HG03354 (cell line): Measurements from ENCODE around the gene RANGAP1.
A peak's percentile ranks its signal among the peaks of the same experiment; 100 is the strongest.
"Not testable (repeated sequence)": the region's sequence is repeated elsewhere in the genome, so short reads cannot be mapped to it uniquely, and the experiment has no call there.

ENCODE experiments used
- ATAC-seq: cut with Tn5 transposase; IDR thresholded peaks from one replicate; pipeline ENCODE4 v1.9.1; 2021; ENCODE audit warnings: mild to moderate bottlenecking; ENCODE audit not compliant: unreplicated experiment, poor library complexity, severe bottlenecking

Gene RANGAP1

DNA sequence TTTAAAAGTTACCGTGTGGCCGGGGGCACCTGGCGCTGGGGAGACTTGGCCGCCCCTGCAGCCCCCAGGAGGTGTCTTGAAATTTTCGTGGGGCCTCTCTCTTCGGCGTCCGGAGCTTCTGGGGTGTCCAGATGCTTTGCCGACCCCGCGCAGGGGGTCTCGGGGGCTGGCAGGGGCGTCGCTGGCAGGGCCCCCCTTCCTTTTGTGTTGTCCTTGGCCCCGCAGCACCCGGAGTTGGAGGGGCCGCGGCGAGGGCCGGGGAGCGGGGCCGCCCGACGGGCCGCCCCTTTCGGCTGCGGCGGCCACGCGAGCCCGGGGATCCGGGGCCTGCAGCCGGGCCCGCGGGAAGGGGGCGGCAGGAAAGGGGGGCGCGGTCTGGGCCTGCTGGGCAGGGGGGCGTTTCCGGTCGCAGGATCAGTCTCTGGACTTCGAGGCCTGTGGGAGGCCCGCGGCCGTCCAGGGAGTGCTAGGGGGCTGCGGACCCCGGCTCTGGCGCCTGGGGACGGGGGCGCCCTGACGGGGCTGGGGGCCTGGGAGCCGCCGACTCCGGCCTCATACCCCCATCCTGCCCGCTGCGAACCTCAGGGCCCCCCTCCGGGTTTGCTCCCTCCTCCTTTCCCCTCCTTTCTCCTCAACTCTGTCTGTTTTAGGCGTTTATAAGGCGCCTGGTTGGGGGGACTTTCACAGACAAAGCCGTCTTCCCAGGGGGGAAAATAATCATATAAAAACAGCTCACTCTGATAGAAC, 16.2 kb upstream of the RANGAP1 start:
- ATAC-seq = no peak

- ATAC-seq = peak; percentile 91
Observed at GRCh38 chr22:41301085-41302020, 15.4 kb upstream of the RANGAP1 start, which contains the start of gene ZC3H7B. Gene ZC3H7B (plus strand): TSS chr22:41301525. CDS start chr22:41320661, 19,136 bp downstream.

DNA sequence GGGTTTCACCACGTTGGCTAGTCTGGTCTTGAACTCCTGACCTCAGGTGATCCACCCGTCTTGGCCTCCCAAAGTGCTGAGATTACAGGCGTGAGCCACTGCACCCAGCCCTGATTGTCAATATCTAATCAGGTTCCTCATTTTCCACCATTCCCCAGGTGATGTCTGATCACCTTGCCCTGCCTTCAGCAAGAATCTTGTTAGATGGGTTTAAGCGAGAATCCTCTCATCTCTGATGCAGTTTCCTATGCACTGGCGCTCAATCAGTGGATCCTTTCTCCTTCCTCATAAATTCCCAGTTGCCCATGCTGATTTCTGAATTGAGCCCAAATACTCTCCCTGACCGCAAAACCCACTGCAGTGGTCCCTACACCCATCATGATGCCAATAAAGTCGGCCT, 14.7 kb upstream of the RANGAP1 start:
- ATAC-seq = no peak

GRCh38 chr22:41296826-41297667, 11.1 kb upstream of the RANGAP1 start:
- no peak for ATAC-seq

GRCh38 chr22:41294816-41295215, 8.8 kb upstream of the RANGAP1 start:
- ATAC-seq = not testable (repeated sequence)

- ATAC-seq = no peak
Observed at GRCh38 chr22:41290262-41291221, 4.6 kb upstream of the RANGAP1 start.

- ATAC-seq = no peak
Observed at GRCh38 chr22:41289671-41290070, 3.7 kb upstream of the RANGAP1 start.

DNA sequence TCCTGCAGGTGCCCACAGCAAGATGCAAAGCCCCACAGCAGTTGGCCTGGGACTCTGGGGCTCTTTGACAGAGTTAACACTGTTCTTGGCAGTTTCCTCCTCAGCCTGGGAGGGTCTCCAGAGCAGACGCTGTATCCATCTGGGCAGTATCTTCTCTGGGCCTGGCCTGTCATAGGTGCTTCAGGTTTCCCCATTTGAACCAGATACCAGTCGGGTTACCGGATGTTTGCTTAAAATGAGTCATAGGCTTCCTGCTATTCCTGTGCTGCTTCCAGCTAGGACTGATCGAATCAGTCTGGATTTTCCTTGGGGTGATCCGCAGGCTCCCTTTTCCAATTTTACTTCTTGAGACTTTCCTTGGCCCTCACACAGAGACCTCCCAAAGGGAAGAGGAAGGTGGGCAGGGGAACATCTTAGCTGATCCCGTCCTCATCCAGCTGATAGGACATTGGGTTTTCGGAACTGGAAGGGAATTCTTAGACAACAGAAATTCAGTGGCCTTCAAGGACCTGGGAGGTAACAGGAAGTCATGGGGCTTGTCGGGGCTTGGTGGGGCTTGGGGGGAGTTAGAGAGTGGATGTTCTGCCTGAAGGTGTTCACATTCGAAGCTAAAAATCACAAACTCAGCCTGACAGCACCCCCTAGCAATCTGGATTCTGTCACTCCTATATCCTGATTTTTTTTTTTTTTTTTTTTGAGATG, 2.4 kb upstream of the RANGAP1 start:
- ATAC-seq = no peak

DNA sequence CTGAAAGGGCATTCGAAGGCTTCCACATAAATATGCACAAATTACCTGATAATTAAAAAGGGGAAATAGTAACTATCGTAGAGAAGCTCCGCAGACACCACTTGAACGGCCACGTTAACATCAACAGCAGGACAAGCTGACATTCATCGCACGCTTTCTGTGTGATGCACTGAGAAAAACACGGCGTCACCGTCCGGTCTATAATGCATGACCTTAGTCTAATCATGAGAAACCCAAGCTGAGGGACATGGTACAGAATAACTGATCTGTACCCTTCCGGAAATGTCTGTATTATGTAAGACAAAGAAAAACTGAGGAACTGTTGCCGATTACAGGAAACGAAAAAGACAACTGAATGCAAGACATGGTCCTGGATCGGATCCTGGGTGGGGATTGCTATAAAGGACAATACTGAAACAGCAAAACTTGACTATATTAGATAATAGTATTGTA, 678 bp upstream of the RANGAP1 start:
- ATAC-seq = peak; percentile 25

DNA sequence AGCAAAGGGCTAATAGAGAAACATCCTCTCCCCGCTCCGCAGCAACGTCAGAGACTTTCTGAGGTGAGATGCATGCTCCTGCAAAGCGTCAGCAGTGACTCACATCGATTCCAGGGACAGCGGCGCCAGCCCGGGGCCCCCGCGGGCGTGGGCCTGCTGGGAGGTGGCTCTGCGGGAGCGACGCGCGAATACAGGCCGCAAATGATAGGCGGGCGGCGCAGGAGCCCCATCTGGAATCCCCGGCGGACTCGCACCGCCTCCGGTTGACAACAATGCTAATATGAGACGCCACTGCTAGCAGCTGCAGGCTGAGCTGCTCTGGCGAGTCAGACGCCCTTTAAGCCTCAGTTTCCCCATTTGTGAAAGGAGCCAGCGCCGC, 557 bp downstream of the RANGAP1 start:
- peak; percentile 17 for ATAC-seq

DNA sequence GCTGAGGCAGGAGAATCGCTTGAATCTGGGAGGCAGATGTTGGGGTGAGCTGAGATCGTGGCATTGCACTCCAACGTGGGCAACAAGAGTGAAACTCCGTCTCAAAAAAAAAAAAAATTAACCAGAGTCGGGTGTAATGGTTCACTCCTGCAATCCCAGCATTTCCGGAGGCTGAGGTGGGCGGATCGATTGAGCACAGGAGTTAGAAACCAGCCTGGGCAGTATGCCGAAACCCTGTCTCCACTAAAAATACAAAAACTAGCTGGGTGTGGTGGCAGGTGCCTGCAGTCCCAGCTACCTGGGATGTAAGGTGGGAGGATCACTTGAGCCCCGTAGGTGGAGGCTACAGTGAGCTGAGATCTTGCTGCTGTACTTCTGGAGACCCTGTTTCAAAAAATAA, 1.5 kb downstream of the RANGAP1 start:
- no peak for ATAC-seq

DNA sequence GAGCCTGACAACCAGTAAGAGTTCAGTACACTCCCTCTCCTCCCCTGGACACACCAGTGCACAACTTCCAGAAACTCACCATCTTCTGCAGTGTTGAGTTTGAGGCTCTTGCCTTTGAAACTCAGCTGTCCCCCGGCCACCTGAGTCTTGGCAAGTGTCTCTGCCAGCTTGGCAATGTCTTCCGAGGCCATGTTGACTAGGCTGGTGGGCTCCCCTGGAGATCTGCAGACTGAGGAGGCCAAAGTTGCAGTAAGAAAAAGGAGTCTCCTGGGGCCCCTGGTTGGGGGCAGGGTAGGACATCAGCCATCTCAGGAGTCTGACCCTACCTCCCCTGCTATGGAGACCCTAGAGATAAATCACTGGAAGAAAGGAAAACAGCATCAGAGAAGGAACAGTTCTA, 5.1 kb downstream of the RANGAP1 start:
- ATAC-seq = no peak

DNA sequence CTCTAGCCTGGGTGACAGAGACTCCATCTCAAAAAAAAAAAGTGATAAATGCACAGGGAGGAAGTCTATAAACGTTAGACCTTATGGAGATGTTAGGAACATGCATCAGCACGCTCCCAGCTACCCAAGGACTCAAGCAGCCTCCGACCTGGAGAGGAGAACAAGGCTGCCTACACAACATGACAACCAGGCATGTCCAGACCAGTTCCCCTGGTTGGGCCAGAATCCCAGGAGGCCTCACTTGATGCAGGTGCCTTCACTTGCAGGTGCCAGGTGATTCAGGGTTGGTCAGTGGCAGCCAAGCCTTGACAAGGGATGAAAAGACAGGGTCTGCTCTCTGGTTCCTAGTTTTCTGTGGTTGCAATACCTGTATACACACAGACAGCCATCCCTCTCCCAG, 5.9 kb downstream of the RANGAP1 start:
- ATAC-seq = no peak

- ATAC-seq = no peak
Observed at GRCh38 chr22:41274856-41275255, 11.1 kb downstream of the RANGAP1 start.

- no peak for ATAC-seq
Observed at GRCh38 chr22:41273128-41273527, 12.9 kb downstream of the RANGAP1 start.

DNA sequence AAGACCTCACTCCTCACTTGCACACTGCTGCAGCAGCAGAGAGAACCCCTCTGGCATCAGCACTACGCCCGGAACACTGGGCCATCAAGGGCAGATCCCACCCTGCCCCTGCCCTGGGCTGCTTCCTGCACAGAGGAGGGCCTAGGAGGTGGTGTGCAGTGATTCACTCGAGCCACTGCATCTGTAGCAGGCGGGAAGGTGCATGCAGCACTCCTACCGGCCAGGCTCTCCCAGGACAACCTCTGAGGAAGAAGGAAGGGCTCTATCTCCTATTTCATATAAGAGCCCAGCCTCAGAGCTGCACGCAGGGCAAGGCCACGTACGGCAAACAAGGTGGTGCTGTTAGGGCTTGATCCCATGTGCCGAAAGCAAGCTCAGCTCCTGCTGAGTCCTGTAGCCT, 14.2 kb downstream of the RANGAP1 start:
- ATAC-seq = no peak

DNA sequence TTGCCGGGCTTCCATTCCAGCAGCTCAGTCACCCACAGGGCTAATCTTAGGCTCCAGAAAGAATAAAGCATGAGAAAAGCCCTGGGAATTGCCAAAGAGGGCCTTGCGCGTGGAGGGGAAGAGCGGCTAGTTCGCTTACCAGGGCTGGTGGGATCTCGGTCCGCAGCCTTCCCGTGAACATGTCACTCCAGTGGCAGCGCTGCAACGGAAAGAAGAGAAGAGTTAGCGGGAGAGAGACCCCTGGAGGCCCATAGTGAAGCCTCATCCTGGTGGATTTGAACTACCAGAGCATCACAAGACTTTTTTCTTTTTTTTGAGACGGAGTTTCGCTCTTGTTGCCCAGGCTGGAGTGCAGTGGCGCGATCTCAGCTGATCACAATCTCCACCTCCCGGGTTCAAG, 18.0 kb downstream of the RANGAP1 start:
- ATAC-seq = no peak

- no peak for ATAC-seq
Observed at GRCh38 chr22:41264408-41264941, 21.5 kb downstream of the RANGAP1 start.
